Measurements from ENCODE around the gene E2F4.
A peak's percentile ranks its signal among the peaks of the same experiment; 100 is the strongest.

The E2F4 gene

DNA sequence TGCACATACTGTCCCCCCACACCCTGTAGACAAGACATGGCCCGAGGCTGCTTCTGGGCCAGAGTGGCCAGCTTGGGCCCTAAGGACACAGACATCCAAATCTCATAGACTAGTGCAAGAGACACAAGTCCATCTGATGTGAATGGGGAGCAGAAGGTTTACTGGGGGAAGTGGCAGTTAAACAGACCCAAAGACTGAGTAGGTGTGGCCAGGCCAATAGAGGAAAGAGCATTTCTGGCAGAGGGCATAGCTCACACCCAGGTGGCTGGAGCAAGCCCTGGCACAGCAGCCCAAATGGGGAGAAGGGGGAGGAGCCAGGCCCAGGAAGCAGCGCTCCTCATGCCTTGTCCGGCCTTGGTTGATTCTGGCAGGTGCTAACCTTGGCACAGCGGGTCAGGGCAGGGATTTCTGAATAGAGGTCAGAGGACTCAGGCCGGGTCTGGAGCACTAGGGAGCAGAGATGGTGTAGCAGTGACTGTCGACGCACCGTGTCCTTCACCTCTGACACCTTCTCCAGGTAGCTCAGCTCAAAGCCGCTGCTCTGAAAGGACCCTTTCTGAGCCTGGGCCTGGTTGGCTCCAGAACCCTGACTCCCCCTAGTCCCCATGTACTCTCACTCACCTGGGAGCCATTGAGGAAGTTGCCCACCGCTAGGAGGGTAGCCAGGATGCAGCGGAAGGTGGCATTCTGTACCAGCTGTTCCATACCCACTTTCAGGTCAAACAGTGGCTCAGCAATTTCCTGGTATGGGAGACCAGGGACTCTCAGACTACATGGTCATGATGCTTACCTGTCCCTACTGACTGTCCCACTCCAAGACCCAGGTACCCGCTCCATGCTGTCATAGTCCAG lies 39.1 kb downstream of the E2F4 start:
- Histone ChIP-seq H3K27ac (ENCODE audit: low read depth, low read length) (no peak overlapping the region), H3K36me3 (ENCODE audit: control insufficient read depth in 5 of 5, insufficient read depth in 5 of 5, low read length in 5 of 5) (peaks cover 0 to 75% (median 64%) of the 10 kb centered on the region in 5 donors), H3K9ac (ENCODE audit: low read length in 5 of 5) (no peak overlapping the region), H3K4me1 (ENCODE audit: control insufficient read depth in 5 of 5, insufficient read depth in 5 of 5, low read length in 5 of 5) (peaks cover 8 to 22% (median 19%) of the 10 kb centered on the region in 5 donors), H3K4me3 (ENCODE audit: low read depth in 1 of 5, low read length in 5 of 5) (no peak overlapping the region), H3K9me3 (ENCODE audit: control insufficient read depth in 5 of 5, low read length in 5 of 5) (no peaks in the 10 kb centered on the region), H3K27me3 (ENCODE audit: control insufficient read depth in 5 of 5, insufficient read depth in 4 of 5, low read length in 5 of 5) (no peaks in the 10 kb centered on the region)

DNA sequence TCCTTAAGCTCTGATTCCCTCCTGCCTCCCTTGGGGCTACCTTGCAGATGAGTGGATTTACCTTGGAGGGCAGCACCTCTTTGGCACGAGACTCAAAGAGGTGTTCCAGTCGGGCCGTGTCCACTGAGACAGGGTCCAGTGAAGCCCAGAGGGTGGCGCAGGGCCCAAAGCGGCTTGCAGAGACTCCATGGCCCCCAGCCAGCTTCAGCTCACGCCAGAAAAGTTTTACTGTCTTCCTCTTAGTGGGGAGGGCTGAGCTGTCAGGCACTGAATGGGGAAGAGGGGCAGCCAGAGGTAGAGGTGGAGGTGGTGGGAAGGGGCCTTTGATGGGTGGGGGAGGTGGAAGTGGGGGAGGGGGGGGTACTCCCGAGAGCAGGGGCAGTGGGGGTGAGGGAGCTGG lies 41.6 kb downstream of the E2F4 start:
- H3K4me1 ChIP-seq (ENCODE audit: control insufficient read depth in 5 of 5, insufficient read depth in 5 of 5, low read length in 5 of 5): no peaks in the 10 kb centered on the region
- H3K27ac ChIP-seq (ENCODE audit: low read depth, low read length): no peak overlapping the region
- H3K9ac ChIP-seq (ENCODE audit: low read length in 5 of 5): no peak overlapping the region
- H3K27me3 ChIP-seq (ENCODE audit: control insufficient read depth in 5 of 5, insufficient read depth in 4 of 5, low read length in 5 of 5): no peaks in the 10 kb centered on the region
- no peaks in the 10 kb centered on the region for H3K9me3 ChIP-seq (ENCODE audit: control insufficient read depth in 5 of 5, low read length in 5 of 5)
- H3K4me3 ChIP-seq (ENCODE audit: low read depth in 1 of 5, low read length in 5 of 5): no peak overlapping the region
- H3K36me3 ChIP-seq (ENCODE audit: control insufficient read depth in 5 of 5, insufficient read depth in 5 of 5, low read length in 5 of 5): peaks cover 0 to 92% (median 81%) of the 10 kb centered on the region in 5 donors

- no peak overlapping the region for H3K4me3 ChIP-seq (ENCODE audit: low read depth in 1 of 5, low read length in 5 of 5)
- H3K9me3 ChIP-seq (ENCODE audit: control insufficient read depth in 5 of 5, low read length in 5 of 5): no peaks in the 10 kb centered on the region
- H3K4me1 ChIP-seq (ENCODE audit: control insufficient read depth in 5 of 5, insufficient read depth in 5 of 5, low read length in 5 of 5): peaks cover 0 to 1% (median 0%) of the 10 kb centered on the region in 5 donors
- no peak overlapping the region for H3K9ac ChIP-seq (ENCODE audit: low read length in 5 of 5)
- no peak overlapping the region for H3K27ac ChIP-seq (ENCODE audit: low read depth, low read length)
- peaks cover 0 to 92% (median 81%) of the 10 kb centered on the region in 5 donors for H3K36me3 ChIP-seq (ENCODE audit: control insufficient read depth in 5 of 5, insufficient read depth in 5 of 5, low read length in 5 of 5)
- no peaks in the 10 kb centered on the region for H3K27me3 ChIP-seq (ENCODE audit: control insufficient read depth in 5 of 5, insufficient read depth in 4 of 5, low read length in 5 of 5)
These were observed 42.2 kb downstream of the E2F4 start for GRCh38 chr16:67234180-67234597.

DNA sequence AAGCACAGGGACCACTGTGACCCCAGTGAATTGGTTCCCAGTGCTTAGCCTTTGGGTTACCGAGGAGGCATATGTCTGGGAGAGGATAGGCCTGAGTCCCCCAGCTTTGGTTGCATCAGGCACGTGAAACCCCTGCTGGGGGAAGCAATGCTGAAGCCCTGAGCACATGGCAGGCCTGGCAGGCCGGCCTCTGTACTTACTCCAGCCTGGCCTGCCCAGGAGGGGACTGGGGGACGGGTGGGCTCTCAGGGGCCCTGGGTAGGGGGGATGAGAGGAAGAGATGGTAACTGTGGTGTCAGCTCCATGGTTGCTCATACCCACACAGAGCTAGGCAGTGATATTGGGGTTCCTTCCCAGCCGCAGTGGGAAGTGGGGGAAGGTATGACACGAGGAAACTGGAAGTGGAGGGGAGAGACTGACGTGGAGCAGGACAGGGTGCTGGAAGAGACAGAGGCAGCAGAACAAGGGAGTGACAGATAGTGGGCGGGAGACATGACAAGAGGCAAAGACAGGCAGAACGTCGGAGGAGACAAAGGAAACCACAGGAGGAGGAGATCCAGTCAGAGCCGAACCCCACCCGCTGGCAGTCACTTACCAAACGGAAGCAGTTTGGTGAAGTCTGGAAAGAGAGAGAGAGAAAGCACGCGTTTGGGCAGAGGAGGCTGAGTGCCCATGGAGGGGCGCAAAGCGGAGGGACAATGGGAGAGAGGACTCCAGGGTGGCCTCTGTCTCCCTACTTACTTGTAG lies 44.0 kb downstream of the E2F4 start:
- Histone ChIP-seq H3K9ac (ENCODE audit: low read length in 5 of 5) (no peak overlapping the region), H3K36me3 (ENCODE audit: control insufficient read depth in 5 of 5, insufficient read depth in 5 of 5, low read length in 5 of 5) (peaks cover 0 to 83% (median 71%) of the 10 kb centered on the region in 5 donors)

DNA sequence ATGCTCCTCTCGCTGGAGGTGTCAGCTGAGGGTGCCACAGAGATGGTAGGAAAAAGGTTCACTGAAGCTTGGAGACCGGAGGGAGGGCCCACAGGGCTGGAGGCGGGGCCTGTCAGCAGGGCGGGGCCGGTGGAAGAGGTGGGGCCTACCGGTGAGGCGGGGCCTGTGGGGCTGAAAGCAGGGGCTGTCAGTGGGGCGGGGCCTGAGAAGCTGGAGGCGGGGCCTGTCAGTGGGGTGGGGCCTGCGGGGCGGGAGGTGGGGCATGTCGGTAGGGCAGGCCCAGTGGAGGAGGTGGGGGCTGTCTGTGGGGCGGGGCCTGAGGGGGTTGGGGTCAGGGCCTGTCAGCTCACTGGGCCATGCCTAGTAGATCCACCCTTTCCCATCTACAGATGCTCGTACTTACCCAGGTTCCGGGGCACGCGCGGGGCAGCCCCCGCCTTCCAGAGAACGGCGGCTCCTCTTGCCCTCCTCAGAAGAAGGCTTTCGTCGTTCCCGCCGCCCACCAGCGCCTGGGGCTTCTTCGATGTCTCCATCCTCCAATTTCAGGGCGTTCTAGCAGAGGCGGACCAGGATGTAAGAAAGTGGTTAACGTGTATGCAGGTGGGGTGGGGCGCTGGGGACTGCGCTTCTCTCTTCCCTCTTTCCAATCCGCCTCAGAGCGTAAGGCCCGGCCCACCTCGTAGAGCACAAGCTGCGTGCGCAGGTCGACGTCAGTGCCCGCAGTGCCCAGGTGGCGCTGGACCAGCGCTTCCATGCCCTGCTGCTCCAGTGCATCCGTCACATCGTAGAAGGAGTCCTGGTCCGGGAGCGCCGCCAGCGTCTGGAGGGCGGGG lies 44.8 kb downstream of the E2F4 start:
- H3K4me3 ChIP-seq (ENCODE audit: low read depth in 1 of 5, low read length in 5 of 5): no peak overlapping the region
- no peak overlapping the region for H3K9ac ChIP-seq (ENCODE audit: low read length in 5 of 5)
- no peaks in the 10 kb centered on the region for H3K27me3 ChIP-seq (ENCODE audit: control insufficient read depth in 5 of 5, insufficient read depth in 4 of 5, low read length in 5 of 5)
- H3K9me3 ChIP-seq (ENCODE audit: control insufficient read depth in 5 of 5, low read length in 5 of 5): no peaks in the 10 kb centered on the region
- H3K27ac ChIP-seq (ENCODE audit: low read depth, low read length): no peak overlapping the region
- peaks cover 9 to 26% (median 19%) of the 10 kb centered on the region in 5 donors for H3K4me1 ChIP-seq (ENCODE audit: control insufficient read depth in 5 of 5, insufficient read depth in 5 of 5, low read length in 5 of 5)
- H3K36me3 ChIP-seq (ENCODE audit: control insufficient read depth in 5 of 5, insufficient read depth in 5 of 5, low read length in 5 of 5): peaks cover 0 to 75% (median 63%) of the 10 kb centered on the region in 5 donors

More for the DNA sequence above, 44.0 kb downstream of the E2F4 start:
- H3K27ac ChIP-seq (ENCODE audit: low read depth, low read length): no peak overlapping the region
- no peaks in the 10 kb centered on the region for H3K9me3 ChIP-seq (ENCODE audit: control insufficient read depth in 5 of 5, low read length in 5 of 5)
- no peak overlapping the region for H3K4me3 ChIP-seq (ENCODE audit: low read depth in 1 of 5, low read length in 5 of 5)
- H3K27me3 ChIP-seq (ENCODE audit: control insufficient read depth in 5 of 5, insufficient read depth in 4 of 5, low read length in 5 of 5): no peaks in the 10 kb centered on the region
- peaks cover 6 to 18% (median 11%) of the 10 kb centered on the region in 5 donors for H3K4me1 ChIP-seq (ENCODE audit: control insufficient read depth in 5 of 5, insufficient read depth in 5 of 5, low read length in 5 of 5)

- no peak overlapping the region for H3K9ac ChIP-seq (ENCODE audit: low read length in 5 of 5)
- peaks cover 0 to 69% (median 60%) of the 10 kb centered on the region in 5 donors for H3K36me3 ChIP-seq (ENCODE audit: control insufficient read depth in 5 of 5, insufficient read depth in 5 of 5, low read length in 5 of 5)
- no peak overlapping the region for H3K27ac ChIP-seq (ENCODE audit: low read depth, low read length)
- no peaks in the 10 kb centered on the region for H3K9me3 ChIP-seq (ENCODE audit: control insufficient read depth in 5 of 5, low read length in 5 of 5)
- no peak overlapping the region for H3K4me3 ChIP-seq (ENCODE audit: low read depth in 1 of 5, low read length in 5 of 5)
- no peaks in the 10 kb centered on the region for H3K27me3 ChIP-seq (ENCODE audit: control insufficient read depth in 5 of 5, insufficient read depth in 4 of 5, low read length in 5 of 5)
- peaks cover 14 to 34% (median 27%) of the 10 kb centered on the region in 5 donors for H3K4me1 ChIP-seq (ENCODE audit: control insufficient read depth in 5 of 5, insufficient read depth in 5 of 5, low read length in 5 of 5)
These were observed 45.7 kb downstream of the E2F4 start for GRCh38 chr16:67237396-67238277.

- no peak overlapping the region for H3K4me3 ChIP-seq (ENCODE audit: low read depth in 1 of 5, low read length in 5 of 5)
- peaks cover 0 to 67% (median 58%) of the 10 kb centered on the region in 5 donors for H3K36me3 ChIP-seq (ENCODE audit: control insufficient read depth in 5 of 5, insufficient read depth in 5 of 5, low read length in 5 of 5)
- no peak overlapping the region for H3K9ac ChIP-seq (ENCODE audit: low read length in 5 of 5)
- H3K27me3 ChIP-seq (ENCODE audit: control insufficient read depth in 5 of 5, insufficient read depth in 4 of 5, low read length in 5 of 5): no peaks in the 10 kb centered on the region
- H3K4me1 ChIP-seq (ENCODE audit: control insufficient read depth in 5 of 5, insufficient read depth in 5 of 5, low read length in 5 of 5): peaks cover 14 to 38% (median 33%) of the 10 kb centered on the region in 5 donors
- H3K9me3 ChIP-seq (ENCODE audit: control insufficient read depth in 5 of 5, low read length in 5 of 5): no peaks in the 10 kb centered on the region
- H3K27ac ChIP-seq (ENCODE audit: low read depth, low read length): no peak overlapping the region
These were observed 46.3 kb downstream of the E2F4 start for GRCh38 chr16:67238278-67238575.

- Histone ChIP-seq H3K36me3 (ENCODE audit: control insufficient read depth in 5 of 5, insufficient read depth in 5 of 5, low read length in 5 of 5) (peaks cover 0 to 61% (median 53%) of the 10 kb centered on the region in 5 donors), H3K9me3 (ENCODE audit: control insufficient read depth in 5 of 5, low read length in 5 of 5) (no peaks in the 10 kb centered on the region), H3K9ac (ENCODE audit: low read length in 5 of 5) (no peak overlapping the region), H3K27ac (ENCODE audit: low read depth, low read length) (no peak overlapping the region), H3K4me3 (ENCODE audit: low read depth in 1 of 5, low read length in 5 of 5) (no peak overlapping the region), H3K4me1 (ENCODE audit: control insufficient read depth in 5 of 5, insufficient read depth in 5 of 5, low read length in 5 of 5) (peaks cover 18 to 46% (median 40%) of the 10 kb centered on the region in 5 donors), H3K27me3 (ENCODE audit: control insufficient read depth in 5 of 5, insufficient read depth in 4 of 5, low read length in 5 of 5) (no peaks in the 10 kb centered on the region)
These were observed 47.0 kb downstream of the E2F4 start for GRCh38 chr16:67238806-67239470.

- H3K9ac ChIP-seq (ENCODE audit: low read length in 5 of 5): no peak overlapping the region
- H3K36me3 ChIP-seq (ENCODE audit: control insufficient read depth in 5 of 5, insufficient read depth in 5 of 5, low read length in 5 of 5): peaks cover 0 to 45% (median 41%) of the 10 kb centered on the region in 5 donors
- H3K27ac ChIP-seq (ENCODE audit: low read depth, low read length): peak overlapping the region; percentile 48
- H3K9me3 ChIP-seq (ENCODE audit: control insufficient read depth in 5 of 5, low read length in 5 of 5): no peaks in the 10 kb centered on the region
- peaks cover 31 to 61% (median 55%) of the 10 kb centered on the region in 5 donors for H3K4me1 ChIP-seq (ENCODE audit: control insufficient read depth in 5 of 5, insufficient read depth in 5 of 5, low read length in 5 of 5)
- H3K27me3 ChIP-seq (ENCODE audit: control insufficient read depth in 5 of 5, insufficient read depth in 4 of 5, low read length in 5 of 5): no peaks in the 10 kb centered on the region
- no peak overlapping the region for H3K4me3 ChIP-seq (ENCODE audit: low read depth in 1 of 5, low read length in 5 of 5)
These were observed 48.6 kb downstream of the E2F4 start for GRCh38 chr16:67240506-67240905.
